ENCODE data around the gene SFI1. TPM values are rescaled to one million over a fixed set of nuclear protein-coding genes. Genes with fewer than 3 reads are reported as not detected.

Gene SFI1
- total RNA-seq, 3 donors from 2014 or later (not counting 1 experiment from before 2014, with no cell fraction given) = 208 to 225 (median 217) TPM

- Mint-ChIP-seq H3K9me3 (no peaks in the 10 kb centered on the region), H3K27ac (peak overlapping the region; percentile 85 to 91), H3K4me3 (no peak overlapping the region), H3K27me3 (ENCODE audit: low read depth in 2 of 2) (no peaks in the 10 kb centered on the region), H3K4me1 (peaks cover 11 to 22% of the 10 kb centered on the region in 2 donors), H3K36me3 (no peaks in the 10 kb centered on the region)
- H3K27me3 ChIP-seq (ENCODE audit: control insufficient read depth, insufficient read depth, low read length) = no peaks in the 10 kb centered on the region
- TF ChIP-seq CTCF (IDR thresholded peaks at IDR 0.05) = no peak
- H3K36me3 ChIP-seq (ENCODE audit: control insufficient read depth, insufficient read depth, low read length) = peaks cover 51% of the 10 kb centered on the region
- H3K4me1 ChIP-seq (ENCODE audit: control insufficient read depth, insufficient read depth, low read length) = peaks cover 23% of the 10 kb centered on the region
- intact Hi-C loops (cut with micrococcal nuclease) = no loop called here
- ATAC-seq (no peak), DNase-seq (no peak)
- H3K27ac ChIP-seq (ENCODE audit: low read length) = peak overlapping the region; percentile 3
- H3K4me3 ChIP-seq (ENCODE audit: low read length) = no peak overlapping the region
- WGBS (ENCODE audit: insufficient coverage) = 63% methylated on average over 4 of the region's 4 CpGs
- H3K9me3 ChIP-seq (ENCODE audit: control insufficient read depth, insufficient read depth, low read length) = no peaks in the 10 kb centered on the region
These were observed 119.1 kb downstream of the SFI1 start for GRCh38 chr22:31615491-31615860.

- ATAC-seq (no peak), DNase-seq (no peak)
- Histone ChIP-seq H3K27me3 (ENCODE audit: control insufficient read depth, insufficient read depth, low read length) (no peaks in the 10 kb centered on the region), H3K27ac (ENCODE audit: low read length) (no peak overlapping the region), H3K4me1 (ENCODE audit: control insufficient read depth, insufficient read depth, low read length) (peaks cover 24% of the 10 kb centered on the region), H3K36me3 (ENCODE audit: control insufficient read depth, insufficient read depth, low read length) (peaks cover 52% of the 10 kb centered on the region), H3K4me3 (ENCODE audit: low read length) (no peak overlapping the region), H3K9me3 (ENCODE audit: control insufficient read depth, insufficient read depth, low read length) (no peaks in the 10 kb centered on the region)
- TF ChIP-seq CTCF (IDR thresholded peaks at IDR 0.05) = no peak
- 66% methylated on average over 4 of the region's 4 CpGs for WGBS (ENCODE audit: insufficient coverage)
- intact Hi-C loops (cut with micrococcal nuclease) = no loop called here
- Mint-ChIP-seq H3K4me1 (peaks cover 11 to 22% of the 10 kb centered on the region in 2 donors), H3K9me3 (no peaks in the 10 kb centered on the region), H3K36me3 (no peaks in the 10 kb centered on the region), H3K27me3 (ENCODE audit: low read depth in 2 of 2) (no peaks in the 10 kb centered on the region), H3K4me3 (no peak overlapping the region), H3K27ac (peak overlapping the region; percentile 85 to 91)
These were observed 119.6 kb downstream of the SFI1 start for GRCh38 chr22:31615940-31616314.

GRCh38 chr22:31616315-31616980 lies 120.1 kb downstream of the SFI1 start:
- Histone ChIP-seq H3K4me1 (ENCODE audit: control insufficient read depth, insufficient read depth, low read length) (peaks cover 29% of the 10 kb centered on the region), H3K4me3 (ENCODE audit: low read length) (no peak overlapping the region), H3K27me3 (ENCODE audit: control insufficient read depth, insufficient read depth, low read length) (no peaks in the 10 kb centered on the region), H3K9me3 (ENCODE audit: control insufficient read depth, insufficient read depth, low read length) (no peaks in the 10 kb centered on the region), H3K27ac (ENCODE audit: low read length) (no peak overlapping the region), H3K36me3 (ENCODE audit: control insufficient read depth, insufficient read depth, low read length) (peaks cover 50% of the 10 kb centered on the region)
- peak in 1 of 2 donors; percentile 41 for DNase-seq
- ATAC-seq = peak; percentile 49 to 64 (median 62)
- WGBS (ENCODE audit: insufficient coverage) = 67% methylated on average over 9 of the region's 9 CpGs
- peaks cover 12 to 22% of the 10 kb centered on the region in 2 donors for H3K4me1 Mint-ChIP-seq
- no peak overlapping the region for H3K4me3 Mint-ChIP-seq
- H3K27ac Mint-ChIP-seq = peak overlapping the region; percentile 85 to 91
- H3K9me3 Mint-ChIP-seq = no peaks in the 10 kb centered on the region
- intact Hi-C loops (cut with micrococcal nuclease) = no loop called here
- TF ChIP-seq CTCF (IDR thresholded peaks at IDR 0.05) = no peak
- no peaks in the 10 kb centered on the region for H3K36me3 Mint-ChIP-seq
- H3K27me3 Mint-ChIP-seq (ENCODE audit: low read depth in 2 of 2) = no peaks in the 10 kb centered on the region

GRCh38 chr22:31618057-31618456 lies 121.7 kb downstream of the SFI1 start:
- Histone ChIP-seq H3K27me3 (ENCODE audit: control insufficient read depth, insufficient read depth, low read length) (no peaks in the 10 kb centered on the region), H3K9me3 (ENCODE audit: control insufficient read depth, insufficient read depth, low read length) (no peaks in the 10 kb centered on the region), H3K4me1 (ENCODE audit: control insufficient read depth, insufficient read depth, low read length) (peaks cover 40% of the 10 kb centered on the region), H3K4me3 (ENCODE audit: low read length) (no peak overlapping the region), H3K27ac (ENCODE audit: low read length) (no peak overlapping the region), H3K36me3 (ENCODE audit: control insufficient read depth, insufficient read depth, low read length) (peaks cover 46% of the 10 kb centered on the region)
- Mint-ChIP-seq H3K36me3 (no peaks in the 10 kb centered on the region), H3K27me3 (ENCODE audit: low read depth in 2 of 2) (no peaks in the 10 kb centered on the region), H3K4me1 (peaks cover 20 to 26% of the 10 kb centered on the region in 2 donors), H3K27ac (peak overlapping the region in 1 of 2 donors; percentile 46), H3K4me3 (no peak overlapping the region), H3K9me3 (no peaks in the 10 kb centered on the region)
- TF ChIP-seq CTCF (IDR thresholded peaks at IDR 0.05) = no peak
- ATAC-seq (no peak), DNase-seq (no peak)
- 92% methylated on average over 17 of the region's 17 CpGs for WGBS (ENCODE audit: insufficient coverage)
- intact Hi-C loops (cut with micrococcal nuclease) = no loop called here

All from natural killer cell (primary cell).